GM12875 (cell line): ENCODE measurements around the gene CD7.
"Not testable (repeated sequence)": the region's sequence is repeated elsewhere in the genome, so short reads cannot be mapped to it uniquely, and the experiment has no call there.

Source experiments
- H3K4me3 ChIP-seq: one replicate; pipeline ENCODE4 v1.5.1; 2011; ENCODE audit warnings: low read depth, low read length, control low read depth
- TF ChIP-seq, protein P1 (sequence below): IDR thresholded peaks from 2 replicates; pipeline ENCODE4 v1.5.1; 2011; ENCODE audit warnings: low read depth, mild to moderate bottlenecking, control low read depth, inconsistent platforms, low read length, moderate library complexity, borderline replicate concordance; ENCODE audit not compliant: insufficient read depth

The CD7 gene

DNA sequence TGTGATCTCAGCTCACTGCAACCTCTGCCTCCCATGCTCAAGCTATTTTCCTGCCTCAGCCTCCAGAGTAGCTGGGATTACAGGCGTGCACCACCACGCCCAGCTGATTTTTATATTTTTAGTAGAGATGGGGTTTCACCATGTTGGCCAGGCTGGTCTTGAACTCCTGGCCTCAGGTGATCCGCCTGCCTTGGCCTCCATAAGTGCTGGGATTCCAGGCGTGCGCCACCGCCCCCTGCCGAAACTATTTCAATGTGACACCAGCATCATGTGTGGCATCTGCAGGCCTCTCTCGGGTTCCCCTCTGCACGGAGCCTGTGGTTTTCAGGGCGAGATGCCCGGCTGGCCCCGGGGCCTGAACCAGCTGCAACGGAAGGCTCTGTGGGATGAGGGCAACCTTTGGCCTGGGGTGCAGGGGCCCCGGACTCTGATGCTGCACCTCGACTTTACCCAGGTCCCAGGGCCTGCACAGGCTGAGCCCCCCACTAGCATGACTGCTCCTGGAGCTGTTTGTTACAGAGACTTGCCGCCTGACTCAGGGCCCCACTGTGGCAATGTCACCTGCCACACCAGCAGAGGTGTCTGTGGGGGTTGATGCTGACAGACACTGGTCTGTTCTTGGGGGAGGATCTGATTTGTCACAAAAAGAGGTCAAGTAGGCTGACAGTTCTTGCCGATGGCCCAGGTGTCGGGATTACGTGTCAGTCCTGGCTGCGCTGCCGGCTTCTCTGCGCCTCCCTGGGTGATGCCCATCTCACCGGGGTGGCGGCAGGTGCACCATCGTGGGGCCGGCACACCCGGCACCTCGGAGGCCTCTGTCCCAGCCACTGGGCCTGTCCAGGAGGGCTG, 33.0 kb upstream of the CD7 start:
- TF ChIP-seq, protein P1, sequence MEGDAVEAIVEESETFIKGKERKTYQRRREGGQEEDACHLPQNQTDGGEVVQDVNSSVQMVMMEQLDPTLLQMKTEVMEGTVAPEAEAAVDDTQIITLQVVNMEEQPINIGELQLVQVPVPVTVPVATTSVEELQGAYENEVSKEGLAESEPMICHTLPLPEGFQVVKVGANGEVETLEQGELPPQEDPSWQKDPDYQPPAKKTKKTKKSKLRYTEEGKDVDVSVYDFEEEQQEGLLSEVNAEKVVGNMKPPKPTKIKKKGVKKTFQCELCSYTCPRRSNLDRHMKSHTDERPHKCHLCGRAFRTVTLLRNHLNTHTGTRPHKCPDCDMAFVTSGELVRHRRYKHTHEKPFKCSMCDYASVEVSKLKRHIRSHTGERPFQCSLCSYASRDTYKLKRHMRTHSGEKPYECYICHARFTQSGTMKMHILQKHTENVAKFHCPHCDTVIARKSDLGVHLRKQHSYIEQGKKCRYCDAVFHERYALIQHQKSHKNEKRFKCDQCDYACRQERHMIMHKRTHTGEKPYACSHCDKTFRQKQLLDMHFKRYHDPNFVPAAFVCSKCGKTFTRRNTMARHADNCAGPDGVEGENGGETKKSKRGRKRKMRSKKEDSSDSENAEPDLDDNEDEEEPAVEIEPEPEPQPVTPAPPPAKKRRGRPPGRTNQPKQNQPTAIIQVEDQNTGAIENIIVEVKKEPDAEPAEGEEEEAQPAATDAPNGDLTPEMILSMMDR, result peak; percentile 37
- H3K4me3 ChIP-seq, result no peak overlapping the region

DNA sequence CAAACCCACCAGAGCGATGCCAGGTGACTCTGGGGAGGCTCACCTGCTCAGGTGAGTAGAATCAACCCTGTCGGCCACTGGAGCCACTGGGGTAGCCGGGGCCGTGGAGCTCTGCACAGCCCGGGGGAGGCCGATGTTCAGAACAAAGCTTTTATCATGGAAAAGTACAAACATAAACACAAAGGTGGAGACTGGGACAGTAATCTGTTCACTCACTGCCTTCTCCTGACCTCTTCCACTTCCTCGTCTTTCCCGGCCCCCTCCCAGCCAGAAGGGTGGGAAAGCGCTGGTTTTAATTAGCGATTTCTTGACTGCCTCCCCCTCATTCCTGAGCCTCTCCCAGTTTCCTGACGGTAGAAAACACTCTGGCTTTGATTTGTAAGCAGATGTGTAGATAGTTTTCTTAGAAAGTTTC, 31.9 kb upstream of the CD7 start:
- TF ChIP-seq, protein P1, result no peak
- H3K4me3 ChIP-seq, result no peak overlapping the region

DNA sequence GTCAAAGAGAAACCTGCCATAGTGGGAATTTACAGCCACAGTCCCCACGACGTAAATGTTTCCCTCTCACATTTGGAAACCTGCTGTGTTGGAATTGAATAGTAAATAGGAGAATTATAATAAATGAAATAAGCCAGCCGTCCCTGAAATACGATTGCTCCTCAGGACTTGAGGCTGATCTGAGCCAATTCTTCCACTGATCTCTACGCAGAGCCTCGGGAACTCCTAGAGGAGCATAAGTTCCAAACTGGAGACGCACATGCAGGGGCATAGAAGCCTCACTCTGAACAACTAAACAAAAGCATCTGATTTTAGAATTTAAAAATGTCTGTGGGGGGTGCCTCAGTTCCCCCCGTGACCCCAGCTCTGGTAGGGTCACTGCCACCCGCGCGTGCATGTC, 31.5 kb upstream of the CD7 start:
- H3K4me3 ChIP-seq, result no peak overlapping the region
- TF ChIP-seq, protein P1, result no peak

DNA sequence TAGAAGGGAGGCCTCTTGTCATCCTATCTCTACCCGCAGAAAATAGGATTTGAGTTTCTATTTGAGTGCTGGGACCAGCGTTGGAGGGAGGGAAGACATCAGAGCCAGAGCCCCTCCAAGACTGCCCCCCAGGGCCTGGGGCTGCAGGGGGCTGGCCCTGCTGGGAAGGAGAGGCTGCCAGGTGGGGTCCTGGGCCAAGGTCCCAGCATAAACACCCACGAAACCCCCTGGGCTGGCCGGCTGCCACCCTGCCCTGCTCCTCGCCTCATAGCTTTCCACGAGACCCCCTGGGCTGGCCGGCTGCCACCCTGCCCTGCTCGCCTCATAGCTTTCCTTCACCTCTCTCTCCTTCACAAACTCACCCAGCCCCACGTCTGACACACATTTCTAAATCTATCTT, 31.0 kb upstream of the CD7 start:
- H3K4me3 ChIP-seq, result no peak overlapping the region
- TF ChIP-seq, protein P1, result no peak

DNA sequence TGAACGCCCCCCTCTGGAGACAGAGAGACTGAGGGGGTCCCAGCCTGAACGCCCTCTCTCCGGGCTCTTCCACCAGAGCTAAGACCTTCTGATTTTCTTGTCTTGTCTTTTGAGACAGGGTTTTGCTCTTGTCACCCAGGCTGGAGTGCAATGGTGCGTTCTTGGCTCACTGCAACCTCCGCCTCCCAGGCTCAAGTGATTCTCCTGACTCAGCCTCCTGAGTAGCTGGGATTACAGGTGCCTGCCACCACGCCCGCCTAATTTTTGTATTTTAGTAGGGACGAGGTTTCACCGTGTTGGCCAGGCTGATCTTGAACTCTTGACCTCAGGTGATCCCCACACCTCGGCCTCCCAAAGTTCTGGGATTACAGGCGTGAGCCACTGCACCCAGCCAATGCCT, 30.6 kb upstream of the CD7 start:
- not testable (repeated sequence) for H3K4me3 ChIP-seq

DNA sequence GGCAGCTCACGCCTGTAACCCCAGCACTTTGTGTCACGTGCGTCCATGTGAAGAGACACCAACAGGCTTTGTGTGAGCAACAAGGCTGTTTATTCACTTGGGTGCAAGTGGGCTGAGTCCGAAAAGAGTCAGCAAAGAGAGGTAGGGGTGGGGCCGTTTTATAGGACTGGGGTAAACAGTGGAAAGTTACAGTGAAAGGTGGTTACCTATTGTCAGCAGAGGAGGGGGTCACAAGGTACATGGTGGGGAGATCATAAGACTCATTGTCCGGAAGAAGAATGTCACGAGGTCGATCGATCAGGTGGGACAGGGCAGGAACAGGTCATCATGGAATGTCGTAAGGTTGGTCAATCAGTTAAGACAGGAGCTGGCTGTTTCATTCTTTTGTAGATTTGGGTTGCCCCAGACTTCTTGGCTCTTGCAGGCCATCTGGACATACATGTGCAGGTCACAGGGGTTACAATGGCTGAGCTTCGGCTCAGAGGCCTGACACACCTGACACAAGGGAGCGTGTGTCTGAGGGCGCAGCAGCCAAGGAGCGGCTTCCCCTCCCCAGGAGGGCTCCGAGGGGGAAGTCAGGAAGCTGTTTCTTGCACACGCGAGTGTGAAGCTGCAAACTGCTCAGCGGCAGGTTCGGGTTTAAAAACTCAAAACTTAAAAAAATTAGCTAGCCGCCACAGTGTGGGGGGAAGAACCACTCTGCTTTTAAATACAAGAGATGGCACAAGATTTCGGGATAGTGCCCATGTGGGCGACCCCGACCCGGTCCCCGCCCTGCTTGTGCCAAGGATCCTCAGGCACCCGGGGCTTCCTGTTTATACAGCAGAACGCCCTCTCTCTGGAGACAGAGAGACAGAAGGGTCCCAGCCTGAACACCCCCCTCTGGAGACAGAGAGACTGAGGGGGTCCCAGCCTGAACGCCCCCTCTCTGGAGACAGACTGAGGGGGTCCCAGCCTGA, 29.2 kb upstream of the CD7 start:
- H3K4me3 ChIP-seq, result no peak overlapping the region
- TF ChIP-seq, protein P1, result no peak

DNA sequence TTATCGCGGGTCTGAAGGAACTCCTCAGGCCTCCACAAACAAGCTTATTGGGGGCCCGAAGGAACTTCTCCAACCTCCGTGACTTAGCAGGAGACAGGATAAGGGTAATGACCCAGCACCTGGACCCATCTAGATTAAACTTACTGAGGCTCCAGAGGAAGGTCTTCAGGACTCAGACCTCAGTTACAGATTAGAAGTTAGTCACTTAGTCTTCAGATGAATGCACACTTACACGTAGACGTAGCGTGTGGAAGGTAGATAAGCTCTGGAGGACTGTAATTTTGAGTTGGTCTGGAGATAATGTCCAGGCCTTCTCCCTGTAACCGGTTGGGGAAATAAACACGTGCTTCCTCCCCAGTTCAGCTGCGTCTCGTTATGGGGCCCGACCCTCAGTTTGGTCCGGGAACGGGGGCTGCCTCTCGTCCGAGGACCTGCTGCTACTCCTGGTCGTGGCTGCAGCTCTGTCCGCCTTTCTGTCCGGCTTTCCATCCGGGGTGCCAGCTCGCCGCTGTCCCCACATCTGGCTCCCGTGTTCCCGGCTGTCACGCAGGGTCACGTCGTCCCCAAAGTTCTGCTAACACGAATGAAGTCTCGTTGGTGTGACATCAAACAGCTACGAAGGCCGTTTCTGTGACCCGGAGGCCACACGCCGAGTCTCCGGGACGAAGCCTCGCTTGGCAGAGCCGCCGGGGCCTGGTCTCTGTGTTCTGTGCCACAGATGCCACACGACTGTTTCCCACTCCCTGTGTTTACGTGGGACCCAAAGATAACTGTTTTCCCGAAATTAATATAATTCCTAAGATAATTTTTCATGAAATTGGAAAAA, 28.0 kb upstream of the CD7 start:
- TF ChIP-seq, protein P1, result no peak
- H3K4me3 ChIP-seq, result no peak overlapping the region
